Fibroblast of mammary gland (primary cell): Measurements from ENCODE around the gene LCN1.

ENCODE experiments used
- DNase-seq: peaks from one replicate; pipeline ENCODE4 v3.0.0-alpha.2; 2010; ENCODE audit warnings: low read depth
- H3K4me3 ChIP-seq: 2 replicates; pipeline ENCODE4 v1.5.1; 2011; ENCODE audit warnings: low read depth, mild to moderate bottlenecking, low read length, moderate library complexity; ENCODE audit not compliant: control insufficient read depth
- CTCF ChIP-seq: conservative IDR thresholded peaks from 2 replicates; pipeline ENCODE4 v1.5.1; 2011; ENCODE audit warnings: low read depth, low read length, inconsistent platforms; ENCODE audit not compliant: control insufficient read depth, insufficient read depth

LCN1 gene

GRCh38 chr9:135552698-135553171, 31.5 kb downstream of the LCN1 start:
- DNase-seq = no peak
- no peak overlapping the region for H3K4me3 ChIP-seq
- no peak for TF ChIP-seq CTCF

- H3K4me3 ChIP-seq = no peak overlapping the region
- TF ChIP-seq CTCF = no peak
- DNase-seq = no peak
These were observed 33.5 kb downstream of the LCN1 start for GRCh38 chr9:135554718-135555117.

- no peak overlapping the region for H3K4me3 ChIP-seq
- TF ChIP-seq CTCF = no peak
- DNase-seq = no peak
These were observed 34.0 kb downstream of the LCN1 start for GRCh38 chr9:135555203-135555602.

GRCh38 chr9:135555910-135556309, 34.7 kb downstream of the LCN1 start:
- TF ChIP-seq CTCF = no peak
- DNase-seq = no peak
- H3K4me3 ChIP-seq = no peak overlapping the region

- no peak overlapping the region for H3K4me3 ChIP-seq
- no peak for TF ChIP-seq CTCF
- DNase-seq = peak; percentile 8
These were observed 38.4 kb downstream of the LCN1 start for GRCh38 chr9:135559606-135560005.

GRCh38 chr9:135561391-135562234, 40.4 kb downstream of the LCN1 start, which contains the start of gene PAEP:
Gene PAEP (plus strand): TSS chr9:135561756.
- peak; percentile 15 for DNase-seq
- no peak for TF ChIP-seq CTCF
- no peak within 1 kb of the TSS for H3K4me3 ChIP-seq
